Activated T-cell treated with anti-CD3 and anti-CD28 coated beads, Interleukin-2, amount 50 U/mL, for 48 hours (primary cell): ENCODE results near the gene RAD50.
"Not testable (repeated sequence)": the region's sequence is repeated elsewhere in the genome, so short reads cannot be mapped to it uniquely, and the experiment has no call there.

Experiments used
- DNase-seq, 2 experiments: peaks; one replicate each; pipeline ENCODE4 v3.0.0-alpha.2; 2020

The RAD50 gene

DNA sequence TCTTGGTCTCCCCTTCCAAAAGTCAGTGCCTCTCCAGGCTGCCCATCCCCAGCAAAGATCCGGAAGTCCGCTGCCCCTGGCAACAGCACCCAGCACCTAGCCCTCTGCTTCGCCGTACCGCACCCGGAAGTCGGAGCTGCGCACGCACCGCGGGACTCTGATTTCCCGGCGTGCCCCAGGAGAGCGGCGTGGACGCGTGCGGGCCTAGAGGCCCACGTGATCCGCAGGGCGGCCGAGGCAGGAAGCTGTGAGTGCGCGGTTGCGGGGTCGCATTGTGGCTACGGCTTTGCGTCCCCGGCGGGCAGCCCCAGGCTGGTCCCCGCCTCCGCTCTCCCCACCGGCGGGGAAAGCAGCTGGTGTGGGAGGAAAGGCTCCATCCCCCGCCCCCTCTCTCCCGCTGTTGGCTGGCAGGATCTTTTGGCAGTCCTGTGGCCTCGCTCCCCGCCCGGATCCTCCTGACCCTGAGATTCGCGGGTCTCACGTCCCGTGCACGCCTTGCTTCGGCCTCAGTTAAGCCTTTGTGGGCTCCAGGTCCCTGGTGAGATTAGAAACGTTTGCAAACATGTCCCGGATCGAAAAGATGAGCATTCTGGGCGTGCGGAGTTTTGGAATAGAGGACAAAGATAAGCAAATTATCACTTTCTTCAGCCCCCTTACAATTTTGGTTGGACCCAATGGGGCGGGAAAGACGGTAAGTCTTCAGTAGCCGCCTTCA lies at the start of gene RAD50:
RAD50 (plus strand) TSS at position 215 of the 715 bp plus-strand sequence; CDS start at position 563, 348 bp downstream.
- DNase-seq: peak; percentile 93 to 95

GRCh38 chr5:132510076-132510475 lies 46.7 kb upstream of the RAD50 start:
- DNase-seq: no peak

- not testable (repeated sequence) for DNase-seq
Observed at GRCh38 chr5:132513618-132514336, 43.0 kb upstream of the RAD50 start.

DNA sequence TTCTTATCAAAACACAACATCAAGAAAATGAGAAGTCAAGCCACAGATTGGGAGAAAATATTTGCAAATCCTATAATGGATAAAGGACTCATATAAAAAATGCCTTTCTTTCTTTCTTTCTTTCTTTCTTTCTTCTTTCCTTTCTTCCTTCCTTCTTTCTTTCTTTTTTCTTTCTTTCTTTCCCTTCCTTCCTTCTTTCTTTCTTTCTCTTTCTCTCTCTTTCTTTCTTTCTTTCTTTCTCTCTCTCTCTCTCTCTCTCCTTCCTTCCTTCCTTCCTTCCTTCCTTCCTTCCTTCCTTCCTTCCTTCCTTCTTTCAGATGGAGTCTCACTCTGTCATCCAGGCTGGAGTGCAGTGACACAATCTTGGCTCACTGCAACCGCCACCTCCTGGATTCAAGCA lies 34.7 kb upstream of the RAD50 start:
- DNase-seq: not testable (repeated sequence)

GRCh38 chr5:132524877-132525276 lies 31.9 kb upstream of the RAD50 start:
- DNase-seq: not testable (repeated sequence)

DNA sequence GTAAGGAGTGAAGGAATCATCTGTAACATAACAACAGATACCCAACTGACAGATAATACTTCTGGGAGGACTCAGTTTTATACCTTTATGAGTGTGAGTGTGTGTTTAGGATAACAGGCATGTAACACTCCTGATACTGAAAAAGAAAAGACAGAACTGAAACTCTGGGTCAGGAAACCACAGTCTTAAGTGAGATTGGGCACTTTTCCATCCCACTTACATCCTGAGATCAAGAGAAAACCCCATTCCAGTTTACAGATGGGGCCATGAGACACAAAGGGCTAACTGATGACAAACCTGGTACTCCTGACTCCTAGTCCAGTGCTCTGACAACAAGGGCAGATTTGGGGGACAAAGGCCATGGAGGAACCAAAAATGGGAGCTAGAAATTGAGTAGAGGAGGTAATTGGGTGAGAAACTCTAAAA lies 31.5 kb upstream of the RAD50 start:
- DNase-seq: no peak

- DNase-seq: peak; percentile 61 to 69
Observed at GRCh38 chr5:132526290-132526973, 30.3 kb upstream of the RAD50 start.

- peak in 1 of 2 experiments; percentile 26 for DNase-seq
Observed at GRCh38 chr5:132526974-132527564, 29.7 kb upstream of the RAD50 start.

DNA sequence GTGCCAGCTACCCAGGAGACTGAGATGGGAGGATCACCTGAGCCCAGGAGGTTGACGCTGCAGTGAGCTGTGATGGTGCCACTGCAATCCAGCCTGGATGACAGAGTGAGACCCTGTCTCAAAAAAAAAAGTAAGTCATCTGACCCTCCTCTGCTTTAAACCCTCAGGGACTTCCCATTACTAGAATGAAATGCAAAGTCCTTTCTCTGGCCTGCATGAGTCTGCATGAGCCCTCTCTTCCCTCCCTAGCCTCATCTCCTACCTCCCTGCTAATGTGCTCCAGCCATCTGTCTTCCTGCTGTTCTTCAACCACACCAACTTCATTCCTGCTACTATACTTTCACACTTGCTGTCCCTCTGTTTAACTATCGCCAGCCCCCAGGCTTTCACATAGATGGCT lies 28.8 kb upstream of the RAD50 start:
- no peak for DNase-seq

GRCh38 chr5:132528866-132529634 lies 27.7 kb upstream of the RAD50 start:
- DNase-seq: peak; percentile 30 to 31

- DNase-seq: no peak
Observed at GRCh38 chr5:132530946-132531345, 25.8 kb upstream of the RAD50 start.

- DNase-seq: no peak
Observed at GRCh38 chr5:132539716-132540115, 17.1 kb upstream of the RAD50 start.

- DNase-seq: no peak
Observed at GRCh38 chr5:132540149-132540548, 16.6 kb upstream of the RAD50 start.

DNA sequence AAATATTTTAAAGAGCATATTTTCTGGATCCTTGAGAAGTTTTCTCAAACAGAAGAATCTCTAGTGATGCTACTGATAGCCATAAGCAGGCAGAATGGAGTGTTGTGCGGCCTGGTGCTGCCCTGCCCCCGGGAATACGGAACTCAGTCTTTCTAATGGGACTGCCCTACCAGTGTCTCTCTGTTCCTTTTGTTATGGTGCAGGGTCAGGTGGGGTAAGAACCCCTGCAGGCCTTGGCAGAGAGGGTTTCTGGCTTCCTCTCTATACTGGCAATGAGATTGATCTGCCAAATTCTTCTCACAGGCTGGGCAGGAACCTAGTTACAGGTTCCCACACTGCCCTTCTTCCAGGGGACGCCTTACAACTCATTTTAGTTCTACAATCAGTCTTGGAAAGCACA lies 16.0 kb upstream of the RAD50 start:
- DNase-seq: no peak

DNA sequence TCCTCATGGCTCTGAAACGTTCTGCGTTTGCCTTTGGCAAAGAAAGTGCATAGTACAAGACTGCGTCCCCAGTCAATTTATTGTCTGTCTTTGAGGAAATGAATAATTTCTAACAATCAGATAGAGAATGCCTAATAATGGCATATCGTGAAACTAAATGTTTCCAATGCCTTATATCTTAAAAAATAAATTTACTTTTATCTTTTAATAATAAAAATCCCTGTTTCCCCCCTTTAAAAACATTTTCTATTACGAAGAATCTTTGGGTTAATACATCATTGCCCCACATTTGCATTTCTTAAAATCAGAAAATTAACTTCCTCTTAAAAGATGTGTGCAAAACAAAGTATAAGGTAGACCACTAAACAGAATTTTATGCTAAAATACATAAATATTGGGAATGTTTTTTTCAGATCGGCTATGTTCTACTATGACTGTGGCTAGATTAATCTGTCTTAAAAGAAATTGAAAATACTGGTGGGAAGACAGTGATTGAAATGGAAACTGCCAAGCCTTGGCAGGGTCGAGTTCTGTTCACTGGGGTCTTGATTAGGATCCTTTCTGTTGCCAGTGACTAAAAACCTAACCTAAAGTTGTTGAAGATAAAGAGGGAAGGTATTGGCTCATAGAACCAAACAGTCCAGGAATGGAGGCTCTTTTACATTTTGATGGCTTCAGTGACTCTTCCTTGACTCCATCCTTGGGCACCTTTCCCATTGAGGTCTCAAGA lies 13.1 kb upstream of the RAD50 start, which contains the start of gene IL5:
IL5 (minus strand) TSS at position 51 of the 730 bp plus-strand sequence; CDS start at position 7, 44 bp downstream.
- no peak for DNase-seq

GRCh38 chr5:132546108-132546507 lies 10.7 kb upstream of the RAD50 start:
- peak; percentile 77 to 79 for DNase-seq

DNA sequence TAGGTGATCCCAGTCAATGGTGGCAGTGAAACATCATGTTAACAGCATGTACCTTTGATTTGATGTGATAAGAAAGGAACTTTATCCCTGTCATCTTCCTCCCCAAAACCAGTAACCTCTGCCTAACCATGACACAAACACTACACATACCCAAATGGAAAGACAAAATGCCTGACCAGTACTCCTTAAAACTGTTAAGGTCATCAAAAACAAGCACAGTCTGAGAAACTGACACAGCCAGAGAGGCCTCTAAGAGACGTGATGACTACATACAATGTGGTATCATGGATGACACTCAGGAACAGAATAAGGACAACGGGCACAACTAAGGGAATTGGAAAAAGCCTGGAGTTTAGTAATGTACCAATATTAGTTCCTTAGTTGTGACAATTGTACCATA lies 9.5 kb upstream of the RAD50 start:
- DNase-seq: no peak

DNA sequence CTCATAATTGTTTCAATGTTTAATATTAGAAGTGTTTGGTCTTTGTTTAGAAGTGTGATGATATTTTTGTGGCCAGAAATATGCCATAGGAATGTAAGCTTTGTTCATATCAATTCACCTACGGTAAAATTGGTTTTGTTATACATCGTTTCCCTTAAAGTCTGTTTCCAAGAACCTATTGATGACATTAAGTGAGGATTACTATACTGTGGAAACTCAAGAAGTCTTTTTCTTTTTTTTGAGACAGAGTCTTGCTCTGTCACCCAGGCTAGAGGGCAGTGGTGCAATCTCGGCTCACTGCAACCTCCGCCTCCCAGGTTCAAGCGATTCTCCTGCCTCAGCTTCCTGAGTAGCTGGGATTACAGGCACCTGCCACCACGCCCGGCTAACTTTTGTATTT lies 7.9 kb upstream of the RAD50 start:
- not testable (repeated sequence) for DNase-seq

DNA sequence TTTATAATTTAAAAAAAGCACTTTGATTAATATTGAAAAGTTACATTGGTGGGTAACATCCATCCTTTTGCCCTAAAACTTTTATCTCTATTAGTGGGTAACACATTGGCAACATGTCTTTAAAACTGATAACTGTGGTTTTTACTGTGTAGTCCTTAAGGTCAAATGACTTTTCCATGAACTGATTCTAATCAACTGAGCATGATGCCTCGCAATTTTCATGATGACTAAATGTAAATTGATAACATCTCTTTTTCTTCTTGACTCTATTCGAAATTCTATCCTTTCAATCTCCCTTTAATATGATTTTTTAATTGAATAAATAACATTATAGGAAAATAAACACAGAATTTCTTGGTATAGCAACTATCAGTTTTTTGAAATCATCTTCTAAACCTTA lies 7.2 kb upstream of the RAD50 start:
- no peak for DNase-seq

DNA sequence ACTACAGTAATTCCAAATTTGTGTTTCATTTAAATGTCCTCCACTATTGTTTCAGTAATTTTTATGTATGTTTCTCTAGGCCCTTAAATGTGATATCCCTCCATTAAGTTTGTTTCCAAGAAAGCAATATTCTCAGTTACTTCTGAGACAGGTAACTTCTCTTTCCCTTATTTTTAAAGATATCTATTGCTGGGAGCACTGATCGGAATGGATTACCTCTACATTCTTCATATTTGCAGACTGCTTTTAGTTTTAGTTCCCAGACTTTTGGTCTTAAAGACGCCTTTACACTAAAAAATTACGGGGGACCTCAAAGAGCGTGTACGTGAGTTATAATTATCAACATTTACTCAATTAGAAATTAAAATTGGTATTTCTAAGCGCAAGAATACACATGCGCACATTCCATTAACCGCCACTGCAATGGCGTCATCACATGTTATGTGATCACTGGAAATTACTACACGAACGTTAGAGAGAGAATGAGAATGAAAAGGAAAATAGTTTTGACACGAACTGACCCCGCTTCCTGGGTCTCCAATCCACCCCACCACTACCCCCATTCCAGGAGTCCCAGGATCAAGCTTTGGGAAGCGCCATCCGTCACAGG lies 519 bp upstream of the RAD50 start:
- no peak for DNase-seq

- no peak for DNase-seq
Observed at GRCh38 chr5:132557478-132558172, 848 bp downstream of the RAD50 start.
